GM19043 (cell line): Measurements from ENCODE around the gene TMEM129.

Source experiments
- ATAC-seq: cut with Tn5 transposase; IDR thresholded peaks from one replicate; pipeline ENCODE4 v1.9.1; 2021; ENCODE audit warnings: low read depth; ENCODE audit not compliant: unreplicated experiment

TMEM129 gene

DNA sequence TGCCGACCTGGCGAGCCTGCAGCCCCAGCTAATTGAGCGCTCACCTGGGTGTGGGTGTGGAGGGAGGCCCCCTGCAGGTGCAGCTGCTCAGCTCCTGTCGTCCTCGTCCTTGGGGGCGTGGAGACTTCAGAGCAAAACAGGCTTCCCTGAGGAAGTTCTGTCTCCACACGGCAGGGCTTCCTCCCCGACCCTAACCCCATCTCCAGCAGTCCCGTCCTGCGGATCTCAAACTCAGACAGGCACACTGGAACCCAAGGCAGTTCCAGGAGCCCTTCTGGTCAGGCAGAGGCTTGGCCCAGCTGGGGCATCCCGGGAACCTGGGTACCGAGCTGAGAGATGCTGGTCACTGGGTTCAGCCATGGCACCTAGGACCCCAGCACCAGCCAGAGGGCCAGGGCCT, 24.6 kb upstream of the TMEM129 start:
- ATAC-seq, result no peak

DNA sequence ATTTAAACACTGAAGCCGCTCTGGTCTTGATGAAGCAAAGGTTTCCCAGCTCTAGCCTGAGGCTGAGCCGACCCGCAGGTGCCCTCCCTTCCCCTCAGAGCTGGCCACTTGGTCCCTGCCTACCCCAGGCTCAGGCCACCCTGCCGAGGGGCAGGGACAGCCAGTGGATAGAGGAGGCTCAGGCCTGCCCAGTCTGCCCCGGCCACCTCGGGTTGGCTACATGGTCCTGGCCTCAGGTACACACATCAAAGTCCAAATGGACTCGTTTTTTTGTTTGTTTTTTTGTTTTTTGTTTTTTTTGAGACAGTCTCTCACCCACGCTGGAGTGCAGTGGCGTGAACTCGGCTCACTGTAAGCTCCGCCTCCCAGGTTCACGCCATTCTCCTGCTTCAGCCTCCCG, 24.0 kb upstream of the TMEM129 start:
- ATAC-seq, result no peak

DNA sequence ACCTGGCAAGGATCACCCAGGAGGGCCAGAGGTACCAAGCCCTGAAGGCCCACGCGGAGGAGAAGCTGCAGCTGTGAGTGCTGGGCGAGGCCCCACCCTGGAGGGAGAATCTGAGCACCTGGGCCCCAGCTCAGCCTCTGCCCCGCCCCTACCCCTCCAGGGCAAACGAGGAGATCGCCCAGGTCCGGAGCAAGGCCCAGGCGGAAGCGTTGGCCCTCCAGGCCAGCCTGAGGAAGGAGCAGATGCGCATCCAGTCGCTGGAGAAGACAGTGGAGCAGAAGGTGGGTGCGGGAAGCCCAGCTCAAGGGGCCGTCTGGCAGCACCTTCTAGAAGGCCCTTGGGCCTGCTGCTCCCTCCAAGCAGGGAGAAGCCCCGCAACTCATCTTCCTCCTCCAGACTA, 23.4 kb upstream of the TMEM129 start:
- ATAC-seq, result no peak

DNA sequence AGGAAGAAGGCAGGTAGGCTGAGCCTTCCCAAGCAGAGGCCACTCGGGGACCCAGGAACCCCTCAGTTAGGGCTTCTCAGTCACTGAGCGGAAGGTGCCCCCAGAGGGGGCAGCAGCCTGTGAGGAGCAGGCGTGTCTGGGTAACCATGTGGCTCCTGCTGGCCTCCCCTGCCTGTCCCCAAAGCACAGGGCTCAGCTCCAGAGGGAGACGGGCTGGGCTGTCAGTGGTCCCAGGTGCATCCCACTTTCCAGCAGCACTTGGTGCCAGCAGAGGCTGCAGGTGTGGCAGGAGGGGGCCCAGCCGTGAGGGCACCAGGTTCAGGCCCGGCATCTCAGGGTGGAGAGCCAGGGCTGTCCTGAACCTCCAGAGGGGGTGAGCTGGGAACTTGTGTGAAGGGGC, 22.9 kb upstream of the TMEM129 start:
- no peak for ATAC-seq

DNA sequence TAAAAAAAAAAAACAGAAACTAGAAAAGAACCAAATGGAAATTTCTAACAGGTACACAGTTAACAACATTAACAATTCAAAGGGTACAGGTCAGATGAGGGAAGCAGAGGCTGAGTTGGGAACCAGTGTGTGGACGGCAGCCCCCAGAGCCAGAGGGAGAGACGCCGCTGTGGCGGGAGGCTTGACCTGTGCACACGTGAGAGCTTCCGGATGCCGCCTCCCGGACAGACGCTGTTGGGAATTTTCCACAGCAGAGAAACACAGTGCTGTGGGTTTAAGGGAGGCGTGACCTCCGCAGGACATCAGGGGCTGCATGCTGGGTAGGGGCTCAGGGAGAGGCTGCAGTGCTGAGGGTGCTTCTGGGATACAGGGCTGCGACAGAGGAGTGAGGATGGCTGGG, 22.4 kb upstream of the TMEM129 start:
- ATAC-seq, result no peak

DNA sequence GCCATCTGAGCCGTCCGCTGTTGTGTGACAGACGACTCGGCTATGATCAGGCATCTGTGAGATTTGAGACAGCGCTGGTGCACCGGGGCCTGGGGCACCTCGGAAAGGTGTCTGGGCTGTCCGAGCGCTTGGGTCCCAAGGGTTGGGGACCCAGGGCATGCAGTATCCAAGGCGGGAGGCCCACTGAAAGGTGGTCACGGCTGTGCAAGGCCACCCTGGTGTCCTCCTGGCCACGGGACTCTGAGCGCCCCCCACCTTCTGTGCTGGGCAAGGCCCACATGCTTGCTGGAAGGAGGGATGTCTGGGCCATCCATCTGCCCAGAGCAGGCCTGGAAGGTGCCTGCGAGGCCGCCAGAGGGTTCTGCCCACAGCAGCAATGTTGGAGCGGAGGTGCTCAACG, 20.1 kb upstream of the TMEM129 start:
- no peak for ATAC-seq

DNA sequence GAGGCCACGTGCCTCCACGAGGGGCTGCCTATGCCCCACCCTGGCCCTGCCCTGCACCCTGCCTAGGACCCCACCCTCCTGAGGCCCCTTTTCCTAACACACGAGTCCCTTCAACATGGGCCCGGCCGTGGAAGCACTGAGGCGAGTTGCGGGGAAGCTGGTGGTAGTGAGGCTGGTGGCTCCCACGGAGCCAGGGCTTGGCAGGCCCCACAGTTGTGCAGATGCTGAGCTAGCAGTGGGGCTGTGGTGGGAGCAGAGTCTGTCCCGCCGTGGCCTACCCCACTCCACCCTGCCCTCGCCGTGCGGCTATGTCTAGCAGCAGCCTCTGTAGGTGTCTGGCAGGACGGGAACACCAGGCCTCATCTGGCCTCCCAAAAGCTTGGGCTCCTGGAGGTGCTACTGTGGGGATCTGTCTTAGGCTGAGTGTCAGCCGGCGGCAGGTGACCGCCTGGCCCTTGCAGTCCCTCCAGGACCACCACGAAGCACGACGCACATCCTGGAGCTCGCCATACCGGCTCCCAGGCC, 19.0 kb upstream of the TMEM129 start:
- ATAC-seq, result no peak

DNA sequence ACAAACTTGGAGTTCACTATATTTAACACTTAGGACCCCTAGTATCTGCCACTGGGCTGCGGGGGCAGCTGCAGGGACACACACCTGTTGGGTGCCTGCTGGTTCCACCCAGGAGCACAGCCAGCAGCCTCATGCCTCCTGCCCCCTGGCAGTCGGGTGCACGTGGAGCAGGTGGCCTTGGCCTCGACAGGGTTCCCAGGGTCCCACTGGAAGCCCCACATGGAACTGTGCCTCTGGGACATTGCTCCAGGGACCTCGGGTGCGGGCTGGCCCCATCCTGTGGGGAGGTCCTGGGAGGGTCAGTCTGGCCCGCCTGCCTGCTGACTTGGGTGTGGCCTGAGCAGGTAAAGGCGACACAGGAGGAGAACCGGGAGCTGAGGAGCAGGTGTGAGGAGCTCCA, 18.2 kb upstream of the TMEM129 start:
- no peak for ATAC-seq

DNA sequence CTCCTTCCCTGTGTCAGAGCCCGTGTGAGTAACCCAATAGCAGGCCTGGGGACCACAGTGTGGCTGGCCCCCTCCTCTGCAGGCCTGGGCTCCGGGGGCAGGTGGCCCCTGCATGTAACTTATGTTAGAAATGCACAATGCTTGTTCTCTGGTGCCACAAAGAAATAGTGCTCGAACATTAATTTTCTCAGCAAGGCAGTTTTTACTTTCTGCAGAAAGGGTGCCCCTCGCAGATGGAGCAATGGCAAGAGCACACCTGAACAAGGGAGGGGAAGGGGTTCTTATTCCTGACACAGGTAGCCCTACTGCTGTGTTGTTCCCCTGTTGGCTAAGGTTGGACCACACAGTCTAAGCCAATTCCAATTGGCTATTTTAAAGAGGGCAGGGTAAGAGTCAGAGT, 17.3 kb upstream of the TMEM129 start:
- ATAC-seq, result no peak

DNA sequence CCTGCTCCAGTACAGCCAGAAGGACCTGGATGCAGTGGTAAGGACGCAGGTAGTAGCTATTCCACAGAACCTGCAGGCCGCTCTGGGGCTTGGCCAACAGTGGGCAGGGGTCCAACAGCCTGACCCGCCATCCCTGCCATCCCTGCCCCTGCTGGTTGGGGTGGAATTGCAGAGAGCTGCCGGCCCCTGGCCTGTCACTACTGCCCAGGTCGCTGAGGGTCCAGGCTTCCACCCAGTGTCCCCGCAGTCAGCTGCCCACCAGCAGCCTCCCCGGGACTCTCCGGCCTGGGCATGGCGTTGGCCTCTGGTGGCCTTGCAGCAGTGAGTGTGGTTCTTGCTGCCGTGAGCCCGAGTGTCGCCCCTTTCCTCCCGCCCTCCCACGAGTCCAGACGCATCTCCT, 16.5 kb upstream of the TMEM129 start:
- ATAC-seq, result no peak

DNA sequence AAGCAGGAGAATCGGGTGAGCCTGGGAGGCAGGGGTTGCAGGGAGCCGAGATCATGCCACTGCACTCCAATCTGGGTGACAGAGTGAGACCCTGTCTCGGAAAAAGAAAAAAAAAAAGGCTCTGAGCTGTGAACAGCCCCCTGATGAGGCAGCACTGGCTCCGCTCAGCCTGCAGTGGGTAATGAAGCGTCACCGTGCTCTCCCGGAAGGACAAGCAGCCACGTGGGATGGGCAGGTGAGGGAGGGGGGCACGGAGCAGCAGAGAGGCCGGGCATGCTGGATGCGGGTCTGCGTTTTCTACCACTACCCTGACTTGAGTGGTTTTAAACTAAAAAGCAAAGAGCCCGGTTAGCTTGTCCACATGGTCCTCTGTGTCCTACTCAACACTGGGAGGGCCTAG, 15.7 kb upstream of the TMEM129 start:
- no peak for ATAC-seq

DNA sequence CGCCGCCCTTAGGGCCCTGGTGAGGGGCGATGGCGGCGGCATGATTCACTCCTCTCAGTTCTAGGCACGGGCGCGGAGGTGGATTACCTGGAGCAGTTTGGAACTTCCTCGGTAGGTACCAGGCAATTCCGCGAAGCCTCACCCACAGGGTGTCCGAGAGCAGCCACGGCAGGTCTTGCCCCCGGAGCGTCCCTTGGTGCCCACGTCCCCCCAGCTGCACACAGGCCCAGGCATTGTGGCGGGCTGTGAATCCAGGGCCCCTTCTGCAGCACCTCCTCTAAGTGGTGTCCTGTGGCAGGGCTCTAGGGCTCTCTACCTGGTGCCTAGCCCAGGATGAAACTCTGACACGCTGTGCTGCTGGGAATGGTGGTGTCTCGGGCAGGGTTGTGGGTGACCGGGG, 14.1 kb upstream of the TMEM129 start:
- no peak for ATAC-seq

DNA sequence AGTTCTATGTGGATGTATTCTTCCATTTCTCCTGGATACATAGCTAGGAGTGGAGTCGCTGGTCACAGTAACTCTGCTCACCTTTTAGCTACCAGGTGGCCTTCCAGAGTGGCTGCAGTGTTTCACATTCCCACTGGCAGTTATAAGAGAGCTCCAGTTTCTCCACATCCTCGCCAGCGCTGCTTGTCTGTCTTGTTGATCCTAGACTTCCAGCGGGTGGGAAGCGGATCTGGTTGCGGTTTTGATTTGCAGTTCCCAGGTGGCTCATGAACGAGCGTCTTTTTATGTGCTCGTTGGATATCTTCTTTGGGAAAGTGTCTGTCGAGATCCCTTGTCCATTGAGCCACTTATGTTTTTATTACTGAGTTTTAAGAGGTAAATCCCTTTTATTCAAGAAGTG, 11.8 kb upstream of the TMEM129 start:
- no peak for ATAC-seq

DNA sequence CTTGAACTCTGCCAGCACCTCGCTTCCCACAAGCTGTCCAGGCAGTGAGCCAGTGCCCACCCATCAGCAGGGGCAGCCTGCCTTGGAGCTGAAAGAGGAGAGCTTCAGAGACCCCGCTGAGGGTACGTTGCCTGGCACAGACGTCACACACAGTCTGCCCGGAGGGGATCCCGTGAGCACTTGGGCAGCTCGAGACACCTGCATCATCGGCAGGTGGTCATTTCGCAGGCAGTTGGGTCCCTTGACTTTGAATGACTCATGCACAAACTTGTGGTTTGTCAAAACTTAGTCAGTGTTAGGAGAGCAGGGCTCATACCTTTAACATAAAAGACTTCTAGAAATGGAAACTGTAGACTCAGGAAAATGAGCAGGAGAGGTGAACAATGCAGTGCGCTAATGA, 10.1 kb upstream of the TMEM129 start:
- ATAC-seq, result no peak

DNA sequence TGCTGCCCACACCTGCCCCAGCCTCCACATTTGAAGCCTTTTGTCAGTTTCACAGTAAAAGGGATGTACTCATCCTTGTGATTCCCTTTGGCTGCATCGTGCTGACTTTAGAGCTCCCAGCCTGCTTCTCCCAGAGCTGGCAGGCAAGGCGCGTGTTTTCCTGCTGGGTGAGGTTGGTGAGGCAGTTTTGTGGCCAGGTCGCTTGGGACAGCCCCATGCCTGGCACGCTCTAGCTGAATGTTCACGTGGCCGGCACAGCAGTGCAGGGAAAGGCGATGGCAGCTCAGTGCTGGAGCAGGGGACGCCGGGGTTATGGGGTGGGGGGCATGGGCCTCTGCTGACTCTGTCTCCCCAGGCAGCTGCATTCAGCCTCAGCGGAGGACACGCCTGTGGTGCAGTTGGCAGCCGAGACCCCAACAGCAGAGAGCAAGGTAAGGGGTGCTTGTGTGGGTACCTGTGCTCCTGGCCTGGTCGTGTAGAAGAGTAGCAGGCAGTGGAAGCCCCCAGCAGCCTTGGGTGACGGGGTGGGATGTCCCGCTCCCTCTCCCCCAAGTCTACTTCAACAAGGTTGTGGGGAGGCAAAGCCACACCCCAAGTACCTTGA, 9.5 kb upstream of the TMEM129 start:
- no peak for ATAC-seq

DNA sequence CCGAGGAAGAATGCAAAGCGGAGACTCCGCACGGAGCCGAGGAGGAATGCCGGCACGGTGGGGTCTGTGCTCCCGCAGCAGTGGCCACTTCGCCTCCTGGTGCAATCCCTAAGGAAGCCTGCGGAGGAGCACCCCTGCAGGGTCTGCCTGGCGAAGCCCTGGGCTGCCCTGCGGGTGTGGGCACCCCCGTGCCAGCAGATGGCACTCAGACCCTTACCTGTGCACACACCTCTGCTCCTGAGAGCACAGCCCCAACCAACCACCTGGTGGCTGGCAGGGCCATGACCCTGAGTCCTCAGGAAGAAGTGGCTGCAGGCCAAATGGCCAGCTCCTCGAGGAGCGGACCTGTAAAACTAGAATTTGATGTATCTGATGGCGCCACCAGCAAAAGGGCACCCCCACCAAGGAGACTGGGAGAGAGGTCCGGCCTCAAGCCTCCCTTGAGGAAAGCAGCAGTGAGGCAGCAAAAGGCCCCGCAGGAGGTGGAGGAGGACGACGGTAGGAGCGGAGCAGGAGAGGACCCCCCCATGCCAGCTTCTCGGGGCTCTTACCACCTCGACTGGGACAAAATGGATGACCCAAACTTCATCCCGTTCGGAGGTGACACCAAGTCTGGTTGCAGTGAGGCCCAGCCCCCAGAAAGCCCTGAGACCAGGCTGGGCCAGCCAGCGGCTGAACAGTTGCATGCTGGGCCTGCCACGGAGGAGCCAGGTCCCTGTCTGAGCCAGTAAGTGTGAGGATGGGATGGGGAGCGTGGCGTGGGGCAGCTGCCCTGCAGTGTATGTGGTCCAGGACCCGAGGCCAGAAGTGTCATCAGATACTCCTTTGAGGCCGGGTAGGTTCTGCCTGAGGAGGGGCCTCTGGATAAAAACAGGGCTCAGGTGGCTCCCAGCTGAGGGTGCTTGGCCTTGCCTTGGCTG, 7.2 kb upstream of the TMEM129 start:
- ATAC-seq, result no peak

DNA sequence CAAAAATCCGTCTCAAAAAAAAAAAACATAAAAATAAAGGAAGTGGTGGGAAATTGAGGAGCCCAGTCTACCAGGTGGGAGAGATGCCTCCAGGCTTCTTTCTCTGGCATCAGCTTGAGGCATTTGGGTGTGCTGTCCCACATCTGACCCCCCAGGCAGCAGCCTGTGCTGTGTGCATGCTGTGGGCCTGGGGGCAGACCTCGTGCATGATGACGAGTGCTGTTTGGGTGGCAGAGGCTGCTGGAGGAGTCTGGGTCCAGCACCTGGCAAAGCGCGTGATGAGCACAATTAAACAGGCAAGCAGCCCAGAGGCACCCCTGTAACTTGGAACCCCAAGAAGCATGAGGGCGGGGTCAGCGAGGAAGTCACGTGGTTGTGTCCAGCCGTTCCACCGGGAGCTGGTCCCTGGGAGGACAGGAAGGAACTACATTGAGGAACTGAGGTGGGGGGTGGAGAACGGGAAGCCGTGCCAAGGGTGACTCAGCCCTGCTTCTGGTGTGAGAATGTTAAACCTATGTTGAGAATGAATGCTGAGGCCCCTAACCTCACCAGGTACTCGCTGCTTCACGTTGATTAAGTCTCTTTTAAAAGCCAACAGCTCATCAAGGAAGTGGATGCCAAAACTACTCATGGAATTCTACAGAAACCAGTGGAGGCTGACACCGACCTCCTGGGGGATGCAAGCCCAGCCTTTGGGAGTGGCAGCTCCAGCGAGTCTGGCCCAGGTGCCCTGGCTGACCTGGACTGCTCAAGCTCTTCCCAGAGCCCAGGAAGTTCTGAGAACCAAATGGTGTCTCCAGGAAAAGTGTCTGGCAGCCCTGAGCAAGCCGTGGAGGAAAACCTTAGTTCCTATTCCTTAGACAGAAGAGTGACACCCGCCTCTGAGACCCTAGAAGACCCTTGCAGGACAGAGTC, 6.3 kb upstream of the TMEM129 start:
- ATAC-seq, result no peak

DNA sequence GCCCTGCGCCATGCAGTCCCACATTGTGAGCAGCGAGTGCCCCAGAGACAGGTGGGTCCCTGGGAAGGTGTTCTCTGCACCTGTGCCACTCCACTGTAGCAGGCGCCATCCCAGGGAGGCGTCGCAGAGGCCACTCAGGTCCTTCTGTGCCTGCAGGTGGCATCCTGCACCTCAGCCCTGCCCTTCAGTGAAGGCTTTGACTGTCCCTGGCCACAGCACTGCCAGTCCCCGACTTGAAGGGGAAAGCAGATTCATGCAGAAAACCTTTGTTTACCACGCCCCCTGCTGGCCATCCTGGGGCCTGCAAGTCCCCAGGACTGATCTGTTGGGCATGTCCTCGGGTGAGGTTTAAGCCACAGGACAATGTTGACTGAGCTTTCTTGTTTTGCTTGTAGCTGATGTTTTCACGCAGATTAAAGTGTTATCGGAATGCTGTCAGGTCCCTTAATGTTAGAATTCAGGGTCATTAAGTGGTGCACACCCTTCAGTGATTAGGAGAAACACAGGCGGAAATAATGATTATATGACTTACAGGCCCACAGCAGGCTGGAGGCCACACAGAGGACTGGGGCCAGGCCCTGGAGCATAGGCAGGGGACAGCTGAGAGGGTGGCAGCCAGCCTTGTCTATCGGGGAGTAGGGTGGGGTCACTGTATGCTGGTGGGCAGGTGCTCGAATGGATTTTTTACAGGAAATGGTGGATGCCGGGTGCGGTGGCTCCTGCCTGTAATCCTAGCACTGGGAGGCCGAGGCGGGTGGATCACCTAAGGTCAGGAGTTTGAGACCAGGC, 5.2 kb upstream of the TMEM129 start:
- ATAC-seq, result no peak

DNA sequence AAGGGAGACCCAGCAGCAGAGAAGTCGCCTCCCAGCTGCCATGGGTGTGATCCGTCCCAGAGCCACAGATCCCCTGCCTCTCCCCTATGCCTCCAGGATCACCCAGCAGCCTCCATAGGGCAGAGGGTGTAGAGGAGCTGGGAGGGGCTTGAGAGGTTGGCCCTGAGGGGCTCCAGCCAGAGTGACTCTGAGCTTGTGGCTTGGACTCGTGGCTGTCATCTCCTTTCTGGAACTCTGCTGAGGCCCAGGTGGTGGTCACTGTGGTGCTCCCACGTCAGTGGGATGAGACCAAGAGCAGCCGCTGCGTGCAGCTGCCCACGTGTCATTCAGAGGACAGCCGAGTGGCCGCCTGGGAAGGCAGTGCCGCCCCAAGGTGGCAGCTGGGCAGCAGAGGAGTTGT, 4.4 kb upstream of the TMEM129 start:
- ATAC-seq, result no peak

DNA sequence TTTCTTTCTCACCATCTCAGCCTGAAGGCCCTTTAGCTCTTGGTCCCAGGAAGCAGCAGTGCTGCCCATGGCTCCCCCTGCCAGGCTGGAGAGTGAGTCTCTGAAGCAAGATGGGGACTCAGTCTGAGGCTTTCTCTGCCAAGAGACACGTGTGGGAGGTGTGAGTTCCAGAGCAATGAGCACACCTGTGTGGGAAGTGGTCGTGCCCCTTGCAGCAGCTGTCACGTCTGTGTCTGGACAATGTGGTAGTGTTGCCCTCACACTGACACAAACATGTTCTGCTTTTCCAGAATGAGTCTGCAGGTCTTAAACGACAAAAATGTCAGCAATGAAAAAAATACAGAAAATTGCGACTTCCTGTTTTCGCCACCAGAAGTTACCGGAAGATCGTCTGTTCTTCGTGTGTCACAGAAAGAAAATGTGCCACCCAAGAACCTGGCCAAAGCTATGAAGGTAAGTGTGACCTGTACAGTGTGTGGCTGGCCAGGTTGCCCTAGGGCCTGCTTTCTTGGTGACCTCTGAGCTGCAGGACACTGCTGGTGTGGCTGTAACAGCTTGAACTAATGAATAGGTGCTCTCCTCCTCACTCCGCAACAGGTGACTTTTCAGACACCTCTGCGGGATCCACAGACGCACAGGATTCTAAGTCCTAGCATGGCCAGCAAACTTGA, 2.1 kb upstream of the TMEM129 start:
- ATAC-seq, result no peak
